ENCODE measurements around the gene CRELD2. TPM values are rescaled to one million over a fixed set of nuclear protein-coding genes. Genes with fewer than 3 reads are reported as not detected.
A peak's percentile ranks its signal among the peaks of the same experiment; 100 is the strongest.

Gene CRELD2
- total RNA-seq, 1 donor from 2014 or later, result 54.9 TPM

DNA sequence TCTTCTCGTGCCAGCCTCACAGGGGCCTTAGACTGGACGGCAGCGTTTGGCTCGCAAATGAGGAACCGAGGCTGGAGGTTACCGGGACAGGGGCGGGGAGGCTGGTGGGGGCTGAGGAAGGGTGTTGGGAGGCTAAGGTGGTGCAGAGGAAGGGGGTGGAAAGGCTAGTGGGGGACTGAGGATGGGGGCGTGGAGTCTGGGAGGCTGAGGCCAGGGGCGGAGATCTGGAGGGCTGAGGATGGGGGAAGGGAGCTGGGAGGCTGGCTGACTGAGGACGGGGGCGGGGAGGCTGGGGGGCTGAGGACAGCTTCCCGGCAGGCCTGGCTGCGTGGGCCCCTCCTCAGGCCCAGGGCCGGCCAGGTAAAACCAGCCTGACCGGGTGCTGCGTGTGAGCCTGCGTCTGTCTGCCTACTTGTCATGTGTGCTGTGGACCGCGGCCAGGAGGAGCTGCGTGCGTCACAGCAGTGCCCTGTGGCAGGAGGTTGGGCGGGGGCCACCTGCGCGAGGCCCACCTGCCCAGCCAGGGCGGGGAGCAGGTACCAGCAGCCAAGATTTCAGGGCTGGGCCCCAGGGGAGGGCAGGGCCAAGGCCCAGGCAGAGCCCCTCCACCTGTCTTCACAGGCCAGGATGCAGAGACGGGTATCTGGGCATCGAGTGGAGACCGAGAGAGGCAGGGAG lies 32.7 kb downstream of the CRELD2 start:
- DNase-seq (ENCODE audit: extremely low spot score, unreplicated experiment), result no peak
- Mint-ChIP-seq H3K9me3 (ENCODE audit: unreplicated experiment) (no peaks in the 10 kb centered on the region), H3K27ac (ENCODE audit: unreplicated experiment) (no peak overlapping the region), H3K27me3 (ENCODE audit: unreplicated experiment) (no peaks in the 10 kb centered on the region), H3K4me1 (ENCODE audit: unreplicated experiment) (peaks cover 20% of the 10 kb centered on the region), H3K36me3 (ENCODE audit: unreplicated experiment) (no peaks in the 10 kb centered on the region), H3K4me3 (ENCODE audit: unreplicated experiment) (no peak overlapping the region)
- TF ChIP-seq, protein P1, sequence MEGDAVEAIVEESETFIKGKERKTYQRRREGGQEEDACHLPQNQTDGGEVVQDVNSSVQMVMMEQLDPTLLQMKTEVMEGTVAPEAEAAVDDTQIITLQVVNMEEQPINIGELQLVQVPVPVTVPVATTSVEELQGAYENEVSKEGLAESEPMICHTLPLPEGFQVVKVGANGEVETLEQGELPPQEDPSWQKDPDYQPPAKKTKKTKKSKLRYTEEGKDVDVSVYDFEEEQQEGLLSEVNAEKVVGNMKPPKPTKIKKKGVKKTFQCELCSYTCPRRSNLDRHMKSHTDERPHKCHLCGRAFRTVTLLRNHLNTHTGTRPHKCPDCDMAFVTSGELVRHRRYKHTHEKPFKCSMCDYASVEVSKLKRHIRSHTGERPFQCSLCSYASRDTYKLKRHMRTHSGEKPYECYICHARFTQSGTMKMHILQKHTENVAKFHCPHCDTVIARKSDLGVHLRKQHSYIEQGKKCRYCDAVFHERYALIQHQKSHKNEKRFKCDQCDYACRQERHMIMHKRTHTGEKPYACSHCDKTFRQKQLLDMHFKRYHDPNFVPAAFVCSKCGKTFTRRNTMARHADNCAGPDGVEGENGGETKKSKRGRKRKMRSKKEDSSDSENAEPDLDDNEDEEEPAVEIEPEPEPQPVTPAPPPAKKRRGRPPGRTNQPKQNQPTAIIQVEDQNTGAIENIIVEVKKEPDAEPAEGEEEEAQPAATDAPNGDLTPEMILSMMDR (IDR thresholded peaks at IDR 0.05), result no peak

DNA sequence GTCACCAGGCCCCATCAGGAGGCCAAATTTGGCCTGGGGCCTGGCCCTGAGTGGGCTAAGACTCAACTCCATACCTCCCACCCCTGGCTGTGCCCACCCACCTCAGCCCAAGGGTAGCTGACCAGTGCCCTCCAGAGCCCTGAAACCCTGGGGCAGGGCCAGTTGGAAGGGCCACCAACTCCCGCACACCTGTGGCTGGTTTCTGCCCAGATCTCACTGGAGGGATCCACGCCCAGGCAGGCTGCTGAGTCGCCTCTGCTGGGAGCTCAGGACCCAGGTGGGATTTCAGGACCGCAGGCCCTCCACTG lies 33.2 kb downstream of the CRELD2 start:
- no peaks in the 10 kb centered on the region for H3K36me3 Mint-ChIP-seq (ENCODE audit: unreplicated experiment)
- no peaks in the 10 kb centered on the region for H3K9me3 Mint-ChIP-seq (ENCODE audit: unreplicated experiment)
- H3K27me3 Mint-ChIP-seq (ENCODE audit: unreplicated experiment), result no peaks in the 10 kb centered on the region
- H3K4me1 Mint-ChIP-seq (ENCODE audit: unreplicated experiment), result peaks cover 20% of the 10 kb centered on the region
- no peak for DNase-seq (ENCODE audit: extremely low spot score, unreplicated experiment)
- peak overlapping the region; percentile 80 for H3K27ac Mint-ChIP-seq (ENCODE audit: unreplicated experiment)
- TF ChIP-seq, protein P1 (IDR thresholded peaks at IDR 0.05), result no peak
- H3K4me3 Mint-ChIP-seq (ENCODE audit: unreplicated experiment), result no peak overlapping the region

DNA sequence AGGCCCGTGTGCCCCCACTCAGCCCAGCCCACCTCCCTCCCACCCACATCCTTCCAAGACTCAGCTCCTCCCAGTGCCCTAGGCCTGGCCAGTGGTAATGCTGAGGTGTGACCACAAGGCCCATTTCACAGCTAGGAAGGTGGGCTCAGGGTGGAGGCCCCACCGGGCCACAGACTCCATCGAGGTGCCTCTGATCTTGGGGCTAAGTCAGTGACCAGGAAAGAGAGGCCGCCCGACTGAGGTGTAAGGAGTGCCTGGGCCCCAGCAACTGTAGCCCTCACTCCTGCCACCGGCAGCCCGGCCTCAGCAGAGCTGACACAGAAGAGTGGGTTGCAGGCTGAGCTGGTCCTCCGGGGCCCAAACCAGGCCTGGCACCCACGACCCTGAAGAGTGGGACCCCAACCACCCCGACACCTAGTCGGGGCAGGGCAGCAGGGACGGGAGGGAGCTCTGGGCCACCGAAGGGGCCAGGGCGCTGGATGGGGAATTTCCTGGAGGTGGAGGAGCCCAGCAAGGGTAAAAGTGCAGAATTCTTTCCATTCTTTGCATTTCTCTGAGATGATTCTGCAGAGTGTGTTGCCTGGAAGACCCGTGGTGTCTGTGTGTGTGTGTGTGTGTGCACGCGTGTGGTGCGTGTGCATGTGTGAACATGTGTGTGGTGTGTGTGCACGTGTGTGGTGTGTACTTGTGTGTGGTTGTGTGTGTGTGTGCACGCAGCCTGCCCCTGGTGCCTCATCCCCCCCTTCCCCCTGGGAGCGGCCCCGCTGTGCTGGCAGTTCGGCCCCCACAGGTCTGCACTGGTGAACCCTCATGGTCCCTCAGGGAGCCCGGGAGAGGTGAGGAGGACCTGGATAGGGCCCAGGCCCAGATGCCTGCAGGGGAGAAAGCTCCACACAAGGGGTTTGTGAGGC lies 33.8 kb downstream of the CRELD2 start:
- H3K9me3 Mint-ChIP-seq (ENCODE audit: unreplicated experiment), result no peaks in the 10 kb centered on the region
- H3K4me1 Mint-ChIP-seq (ENCODE audit: unreplicated experiment), result peaks cover 17% of the 10 kb centered on the region
- TF ChIP-seq, protein P1 (IDR thresholded peaks at IDR 0.05), result no peak
- no peaks in the 10 kb centered on the region for H3K27me3 Mint-ChIP-seq (ENCODE audit: unreplicated experiment)
- no peak for DNase-seq (ENCODE audit: extremely low spot score, unreplicated experiment)
- H3K4me3 Mint-ChIP-seq (ENCODE audit: unreplicated experiment), result no peak overlapping the region
- no peaks in the 10 kb centered on the region for H3K36me3 Mint-ChIP-seq (ENCODE audit: unreplicated experiment)
- H3K27ac Mint-ChIP-seq (ENCODE audit: unreplicated experiment), result peak overlapping the region; percentile 80

DNA sequence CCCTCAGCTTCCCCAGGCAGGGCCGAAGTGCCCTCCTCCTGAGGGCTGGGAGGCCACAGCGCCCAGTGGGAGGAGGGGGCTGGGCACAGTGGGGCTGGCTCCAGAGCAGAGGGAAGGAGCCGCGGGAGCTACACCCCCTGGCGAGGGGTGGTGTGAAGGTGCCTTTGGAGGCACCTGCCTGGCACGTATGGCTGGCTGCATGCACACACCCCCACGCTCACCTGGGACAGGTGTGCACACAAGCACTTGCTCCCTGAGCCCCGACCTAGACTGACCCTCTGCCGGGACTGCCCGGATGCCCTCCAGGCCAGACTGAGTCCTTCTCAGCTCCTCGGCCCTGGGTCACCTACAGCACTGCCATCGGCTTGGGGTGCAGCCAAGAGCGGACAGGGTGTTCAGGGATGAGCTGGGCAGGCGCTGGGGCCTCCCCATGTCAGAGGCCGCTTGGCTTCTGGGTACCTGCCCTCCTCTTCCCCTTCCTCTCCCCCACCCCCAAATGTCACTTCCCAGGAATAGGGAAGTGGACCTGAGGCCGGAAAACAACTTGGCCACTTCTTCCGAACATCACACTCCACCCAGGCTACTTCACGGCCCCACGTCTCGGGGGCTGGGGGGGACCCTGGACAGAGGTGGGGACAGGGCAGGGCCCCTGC lies 34.7 kb downstream of the CRELD2 start:
- TF ChIP-seq, protein P1 (IDR thresholded peaks at IDR 0.05), result no peak
- Mint-ChIP-seq H3K4me1 (ENCODE audit: unreplicated experiment) (peaks cover 17% of the 10 kb centered on the region), H3K4me3 (ENCODE audit: unreplicated experiment) (no peak overlapping the region)

More for the DNA sequence above, 34.7 kb downstream of the CRELD2 start:
- H3K36me3 Mint-ChIP-seq (ENCODE audit: unreplicated experiment), result no peaks in the 10 kb centered on the region
- DNase-seq (ENCODE audit: extremely low spot score, unreplicated experiment), result no peak
- H3K27ac Mint-ChIP-seq (ENCODE audit: unreplicated experiment), result no peak overlapping the region
- no peaks in the 10 kb centered on the region for H3K9me3 Mint-ChIP-seq (ENCODE audit: unreplicated experiment)
- no peaks in the 10 kb centered on the region for H3K27me3 Mint-ChIP-seq (ENCODE audit: unreplicated experiment)

Data from osteocyte (in vitro differentiated cells).